ENCODE data around the gene TAPBP.

TAPBP gene

DNA sequence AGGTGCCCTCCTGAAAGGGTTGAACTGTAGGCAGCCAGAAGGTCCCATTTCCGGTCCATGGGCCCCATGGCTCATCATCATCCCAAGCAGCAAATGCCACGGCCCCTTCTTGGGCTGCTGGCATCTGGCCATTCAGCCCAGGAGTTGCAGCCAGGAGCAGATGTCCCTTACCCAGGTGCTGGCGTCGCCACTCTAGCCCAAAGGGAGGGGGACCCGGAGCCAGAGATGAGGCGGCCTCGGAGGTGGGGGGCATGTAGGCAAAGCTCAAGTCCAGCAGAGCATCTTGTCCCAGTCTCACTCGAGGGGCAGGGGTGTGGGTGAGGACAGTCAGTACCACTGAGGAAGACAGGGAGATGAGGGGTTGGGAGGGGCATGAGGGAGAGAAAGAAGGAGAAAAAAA lies 8.8 kb downstream of the TAPBP start:
- H2AFZ ChIP-seq (ENCODE audit: low read depth, low read length), result no peak overlapping the region
- no peak for ATAC-seq (ENCODE audit: insufficient read depth, low read depth)
- peaks cover 58% of the 10 kb centered on the region for H3K79me2 ChIP-seq (ENCODE audit: insufficient read depth, low read length)
- TF ChIP-seq EZH2 (IDR thresholded peaks at IDR 0.05; ENCODE audit: borderline replicate concordance, low read depth, low read length, severe bottlenecking), result no peak
- TF ChIP-seq, protein P1, sequence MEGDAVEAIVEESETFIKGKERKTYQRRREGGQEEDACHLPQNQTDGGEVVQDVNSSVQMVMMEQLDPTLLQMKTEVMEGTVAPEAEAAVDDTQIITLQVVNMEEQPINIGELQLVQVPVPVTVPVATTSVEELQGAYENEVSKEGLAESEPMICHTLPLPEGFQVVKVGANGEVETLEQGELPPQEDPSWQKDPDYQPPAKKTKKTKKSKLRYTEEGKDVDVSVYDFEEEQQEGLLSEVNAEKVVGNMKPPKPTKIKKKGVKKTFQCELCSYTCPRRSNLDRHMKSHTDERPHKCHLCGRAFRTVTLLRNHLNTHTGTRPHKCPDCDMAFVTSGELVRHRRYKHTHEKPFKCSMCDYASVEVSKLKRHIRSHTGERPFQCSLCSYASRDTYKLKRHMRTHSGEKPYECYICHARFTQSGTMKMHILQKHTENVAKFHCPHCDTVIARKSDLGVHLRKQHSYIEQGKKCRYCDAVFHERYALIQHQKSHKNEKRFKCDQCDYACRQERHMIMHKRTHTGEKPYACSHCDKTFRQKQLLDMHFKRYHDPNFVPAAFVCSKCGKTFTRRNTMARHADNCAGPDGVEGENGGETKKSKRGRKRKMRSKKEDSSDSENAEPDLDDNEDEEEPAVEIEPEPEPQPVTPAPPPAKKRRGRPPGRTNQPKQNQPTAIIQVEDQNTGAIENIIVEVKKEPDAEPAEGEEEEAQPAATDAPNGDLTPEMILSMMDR (IDR thresholded peaks at IDR 0.05; ENCODE audit: borderline replicate concordance, extremely low read depth, low read length, poor library complexity, severe bottlenecking), result no peak
- H3K4me2 ChIP-seq (ENCODE audit: insufficient read depth, low read length), result no peak overlapping the region
- peaks cover 19% of the 10 kb centered on the region for H3K4me1 ChIP-seq (ENCODE audit: insufficient read depth, low read length)
- no peak for DNase-seq
- peaks cover 55% of the 10 kb centered on the region for H3K36me3 ChIP-seq (ENCODE audit: insufficient read depth, low read length)
- H3K27ac ChIP-seq (ENCODE audit: low read length), result no peak overlapping the region
- H3K9me3 ChIP-seq (ENCODE audit: insufficient read depth, low read length, severe bottlenecking), result no peaks in the 10 kb centered on the region
- no peak overlapping the region for H3K4me3 ChIP-seq (ENCODE audit: low read depth in 1 of 2, low read length in 2 of 2)
- peaks cover 17% of the 10 kb centered on the region for H4K20me1 ChIP-seq (ENCODE audit: insufficient read depth, low read length)
- no peak overlapping the region for H3K9ac ChIP-seq (ENCODE audit: low read depth, low read length)
- no peaks in the 10 kb centered on the region for H3K27me3 ChIP-seq (ENCODE audit: insufficient read depth, low read length, poor library complexity)

DNA sequence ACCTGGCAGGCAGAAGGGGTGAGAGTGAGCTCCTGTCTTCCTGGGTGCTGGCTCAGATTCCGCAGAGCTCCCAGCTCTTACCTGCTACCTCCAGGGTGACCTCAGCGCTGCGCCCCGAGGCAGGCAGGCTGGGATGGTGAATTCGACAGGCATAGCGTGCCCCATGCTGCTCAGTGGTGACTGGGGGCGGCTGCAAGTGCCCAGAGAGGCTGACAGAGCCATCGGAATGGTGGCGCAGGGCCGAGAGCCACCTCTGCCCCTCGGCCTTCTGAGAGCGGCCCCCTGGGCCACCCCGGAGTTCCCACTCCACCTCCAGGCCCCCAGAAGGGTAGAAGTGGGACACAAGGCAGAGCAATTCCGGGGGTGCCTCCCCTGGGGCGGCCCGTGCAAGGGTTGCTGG lies 9.7 kb downstream of the TAPBP start:
- H3K36me3 ChIP-seq (ENCODE audit: insufficient read depth, low read length), result peaks cover 55% of the 10 kb centered on the region
- peaks cover 25% of the 10 kb centered on the region for H3K4me1 ChIP-seq (ENCODE audit: insufficient read depth, low read length)
- no peak overlapping the region for H3K4me2 ChIP-seq (ENCODE audit: insufficient read depth, low read length)
- H3K27ac ChIP-seq (ENCODE audit: low read length), result no peak overlapping the region
- H3K4me3 ChIP-seq (ENCODE audit: low read depth in 1 of 2, low read length in 2 of 2), result no peak overlapping the region
- no peak for DNase-seq
- no peaks in the 10 kb centered on the region for H3K27me3 ChIP-seq (ENCODE audit: insufficient read depth, low read length, poor library complexity)
- no peak overlapping the region for H3K9ac ChIP-seq (ENCODE audit: low read depth, low read length)
- H4K20me1 ChIP-seq (ENCODE audit: insufficient read depth, low read length), result peaks cover 24% of the 10 kb centered on the region
- TF ChIP-seq EZH2 (IDR thresholded peaks at IDR 0.05; ENCODE audit: borderline replicate concordance, low read depth, low read length, severe bottlenecking), result no peak
- TF ChIP-seq, protein P1 (IDR thresholded peaks at IDR 0.05; ENCODE audit: borderline replicate concordance, extremely low read depth, low read length, poor library complexity, severe bottlenecking), result no peak
- no peak for ATAC-seq (ENCODE audit: insufficient read depth, low read depth)
- H3K9me3 ChIP-seq (ENCODE audit: insufficient read depth, low read length, severe bottlenecking), result no peaks in the 10 kb centered on the region
- H3K79me2 ChIP-seq (ENCODE audit: insufficient read depth, low read length), result peaks cover 61% of the 10 kb centered on the region
- H2AFZ ChIP-seq (ENCODE audit: low read depth, low read length), result no peak overlapping the region

DNA sequence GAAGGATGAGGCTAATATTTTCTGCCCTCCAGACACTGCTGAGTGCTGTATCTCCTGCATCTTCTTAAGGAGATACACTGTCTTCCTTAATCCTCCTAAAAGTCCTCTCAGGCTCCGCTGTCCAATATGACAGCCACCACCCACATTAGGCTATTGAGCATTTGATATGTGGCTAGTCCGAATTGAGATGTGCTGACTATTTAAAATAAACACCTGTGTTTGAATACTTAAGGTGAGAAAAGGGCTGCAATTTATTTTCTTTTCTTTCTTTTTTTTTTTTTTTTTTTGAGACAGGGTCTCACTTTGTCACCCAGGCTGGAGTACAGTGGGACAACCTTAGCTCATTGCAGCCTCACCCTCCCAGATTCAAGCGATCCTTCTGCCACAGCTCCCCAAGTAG lies 12.0 kb downstream of the TAPBP start:
- H4K20me1 ChIP-seq (ENCODE audit: insufficient read depth, low read length), result peaks cover 20% of the 10 kb centered on the region
- H3K4me1 ChIP-seq (ENCODE audit: insufficient read depth, low read length), result peaks cover 39% of the 10 kb centered on the region
- H3K79me2 ChIP-seq (ENCODE audit: insufficient read depth, low read length), result peaks cover 57% of the 10 kb centered on the region
- no peak overlapping the region for H3K27ac ChIP-seq (ENCODE audit: low read length)
- H3K4me3 ChIP-seq (ENCODE audit: low read depth in 1 of 2, low read length in 2 of 2), result no peak overlapping the region
- no peak overlapping the region for H3K9ac ChIP-seq (ENCODE audit: low read depth, low read length)
- H3K9me3 ChIP-seq (ENCODE audit: insufficient read depth, low read length, severe bottlenecking), result no peaks in the 10 kb centered on the region
- H2AFZ ChIP-seq (ENCODE audit: low read depth, low read length), result no peak overlapping the region
- peaks cover 43% of the 10 kb centered on the region for H3K36me3 ChIP-seq (ENCODE audit: insufficient read depth, low read length)
- no peaks in the 10 kb centered on the region for H3K27me3 ChIP-seq (ENCODE audit: insufficient read depth, low read length, poor library complexity)
- no peak for DNase-seq
- H3K4me2 ChIP-seq (ENCODE audit: insufficient read depth, low read length), result no peak overlapping the region
- TF ChIP-seq, protein P1 (IDR thresholded peaks at IDR 0.05; ENCODE audit: borderline replicate concordance, extremely low read depth, low read length, poor library complexity, severe bottlenecking), result no peak
- TF ChIP-seq EZH2 (IDR thresholded peaks at IDR 0.05; ENCODE audit: borderline replicate concordance, low read depth, low read length, severe bottlenecking), result no peak
- no peak for ATAC-seq (ENCODE audit: insufficient read depth, low read depth)
